ENCODE data around the gene FMO5.

GRCh38 chr1:147245586-147246021 is 20.5 kb upstream of the FMO5 start:
- TF ChIP-seq POLR2A (IDR thresholded peaks at IDR 0.05; ENCODE audit: low read depth) (no peak), CTCF (IDR thresholded peaks at IDR 0.05) (no peak), POLR2AphosphoS5 (IDR thresholded peaks at IDR 0.05) (no peak)

All from esophagus muscularis mucosa (tissue), 3 donors.